Retinal pigment epithelial cell (primary cell): ENCODE measurements around the gene GCHFR.

Source experiments
- DNase-seq: peaks from one replicate; pipeline ENCODE4 v3.0.0-alpha.2; 2010; ENCODE audit warnings: low read depth
- H3K4me3 ChIP-seq: 2 replicates; pipeline ENCODE4 v1.5.1; 2011; ENCODE audit warnings: mild to moderate bottlenecking, low read length, control low read depth, moderate library complexity
- CTCF ChIP-seq: conservative IDR thresholded peaks from 2 replicates; pipeline ENCODE4 v1.5.1; 2011; ENCODE audit warnings: low read depth, low read length, control low read depth, inconsistent platforms

Gene GCHFR

GRCh38 chr15:40812721-40813425 is 49.0 kb downstream of the GCHFR start:
- no peak for DNase-seq
- no peak for TF ChIP-seq CTCF
- no peak overlapping the region for H3K4me3 ChIP-seq

GRCh38 chr15:40815042-40815698 is 51.3 kb downstream of the GCHFR start:
- DNase-seq: no peak
- no peak overlapping the region for H3K4me3 ChIP-seq
- TF ChIP-seq CTCF: no peak
